GM10266 (cell line): Measurements from ENCODE around the gene ZNF391.

Experiments
- DNase-seq: peaks from one replicate; pipeline ENCODE4 v3.0.0; 2012; ENCODE audit errors: extremely low spot score
- CTCF ChIP-seq: IDR thresholded peaks from 2 replicates; pipeline ENCODE4 v1.5.1; 2012; ENCODE audit warnings: mild to moderate bottlenecking, low read depth; ENCODE audit not compliant: control insufficient read depth, insufficient read depth; ENCODE audit errors: missing control alignments

Gene ZNF391

GRCh38 chr6:27400877-27401642, 12.5 kb downstream of the ZNF391 start:
- TF ChIP-seq CTCF, result no peak
- DNase-seq, result no peak

GRCh38 chr6:27406085-27406484, 17.5 kb downstream of the ZNF391 start:
- TF ChIP-seq CTCF, result no peak
- DNase-seq, result no peak

GRCh38 chr6:27407153-27407814, 18.7 kb downstream of the ZNF391 start:
- no peak for DNase-seq
- no peak for TF ChIP-seq CTCF

- DNase-seq, result no peak
- no peak for TF ChIP-seq CTCF
Measured at GRCh38 chr6:27414300-27414699, 25.7 kb downstream of the ZNF391 start.

GRCh38 chr6:27414996-27415395, 26.4 kb downstream of the ZNF391 start:
- no peak for TF ChIP-seq CTCF
- DNase-seq, result no peak

GRCh38 chr6:27415898-27416297, 27.3 kb downstream of the ZNF391 start:
- no peak for DNase-seq

More at GRCh38 chr6:27415898-27416297, 27.3 kb downstream of the ZNF391 start:
- no peak for TF ChIP-seq CTCF
